ENCODE data around the gene DCC.

Gene DCC

DNA sequence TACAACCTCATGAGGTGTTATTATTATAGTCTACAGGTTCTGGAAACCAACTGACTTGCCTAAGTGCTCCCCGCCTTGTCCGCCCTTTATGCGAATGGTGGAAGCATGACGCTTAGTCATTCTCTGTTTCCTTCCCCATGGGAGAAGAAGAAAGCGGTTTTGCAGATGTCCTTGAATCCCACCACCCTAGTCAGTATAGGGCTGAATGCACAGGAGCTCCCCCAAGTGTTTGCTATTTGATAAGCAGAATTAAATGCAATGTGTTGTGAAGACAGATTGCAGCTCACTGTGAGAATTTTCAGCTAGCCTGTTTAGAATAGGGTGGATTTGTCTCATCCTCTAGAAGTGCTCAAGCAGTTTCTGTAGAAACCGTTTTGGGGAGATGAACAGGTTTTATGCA lies 652.0 kb downstream of the DCC start:
- FAIRE-seq = no peak
- DNase-seq (ENCODE audit: insufficient read length, low spot score) = no peak

DNA sequence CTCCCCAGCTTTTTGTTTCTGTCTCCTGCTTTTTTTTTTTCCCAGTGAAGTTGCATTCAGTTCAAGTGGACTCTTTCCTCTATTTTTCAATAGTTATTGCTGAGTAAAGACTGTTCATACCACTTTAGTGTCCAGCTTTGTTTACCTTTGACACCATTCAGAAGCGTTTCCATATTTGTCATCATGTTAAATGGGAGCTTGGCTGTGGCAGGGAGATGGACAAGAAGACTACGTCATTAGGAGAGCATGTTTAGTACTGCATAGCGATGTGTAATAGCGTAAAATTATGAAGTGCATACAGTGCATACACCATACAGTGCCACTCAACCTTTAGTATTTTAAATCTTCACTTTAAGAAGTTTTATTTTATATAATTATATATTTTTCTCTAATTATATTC lies 655.9 kb downstream of the DCC start:
- DNase-seq (ENCODE audit: insufficient read length, low spot score) (no peak), FAIRE-seq (no peak)

DNA sequence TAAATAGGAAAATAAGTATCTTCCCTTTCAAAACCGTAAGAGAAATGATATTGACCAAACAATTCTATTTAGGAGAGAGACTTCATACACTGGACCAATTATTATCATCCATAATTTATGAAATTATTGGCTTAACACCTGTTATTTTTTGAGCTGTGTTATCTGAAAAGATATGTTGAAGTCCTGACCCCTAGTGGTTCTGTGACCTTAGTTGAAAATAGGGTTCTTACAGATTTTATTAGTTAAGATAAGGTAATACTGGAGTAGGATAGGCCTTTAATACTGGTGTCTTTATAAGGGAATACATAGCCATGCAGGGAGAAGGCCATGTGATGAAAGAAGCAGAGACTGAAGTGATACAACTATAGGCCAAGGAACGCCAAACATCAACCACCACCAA lies 659.6 kb downstream of the DCC start:
- DNase-seq (ENCODE audit: insufficient read length, low spot score) (no peak), FAIRE-seq (no peak)

DNA sequence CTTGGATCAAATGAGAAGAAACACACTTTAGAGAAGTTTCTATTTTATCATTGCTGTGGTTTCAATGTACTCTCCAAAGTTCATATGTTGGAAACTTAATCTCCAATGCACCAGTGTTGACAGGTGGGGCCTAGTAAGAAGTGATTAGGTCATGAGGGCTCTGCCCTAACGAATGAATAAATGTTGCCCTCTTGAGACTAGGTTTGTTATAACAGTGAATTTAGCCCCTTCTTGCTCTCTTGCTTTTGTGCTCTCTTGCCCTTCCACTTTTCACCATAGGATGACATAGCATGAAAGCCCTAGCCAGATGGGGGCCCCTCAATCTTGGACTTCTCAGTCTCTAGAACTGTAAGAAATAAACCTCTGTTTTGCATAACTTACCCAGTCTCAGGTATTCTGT lies 664.8 kb downstream of the DCC start:
- FAIRE-seq = no peak

DNA sequence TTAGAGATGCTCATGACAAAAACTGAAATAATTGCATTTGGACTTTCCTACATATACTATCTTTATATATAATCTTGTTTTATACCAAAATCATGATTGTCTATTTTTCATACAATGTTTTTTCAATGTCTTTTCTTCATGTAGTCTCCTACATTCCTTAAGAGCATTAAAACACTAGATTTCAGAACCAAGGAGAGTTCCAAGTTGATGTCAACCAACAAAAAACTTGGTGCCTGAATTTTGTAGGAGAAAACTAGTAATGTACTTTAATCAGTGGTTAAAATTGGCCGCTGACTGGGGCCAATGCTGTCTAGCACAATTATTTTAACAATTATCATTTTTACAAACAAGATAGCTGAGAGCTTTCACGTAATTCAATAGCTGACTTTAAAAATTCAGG lies 678.8 kb downstream of the DCC start:
- FAIRE-seq = no peak
- no peak for DNase-seq (ENCODE audit: insufficient read length, low spot score)

More for the DNA sequence above, 664.8 kb downstream of the DCC start:
- DNase-seq (ENCODE audit: insufficient read length, low spot score) = no peak

DNA sequence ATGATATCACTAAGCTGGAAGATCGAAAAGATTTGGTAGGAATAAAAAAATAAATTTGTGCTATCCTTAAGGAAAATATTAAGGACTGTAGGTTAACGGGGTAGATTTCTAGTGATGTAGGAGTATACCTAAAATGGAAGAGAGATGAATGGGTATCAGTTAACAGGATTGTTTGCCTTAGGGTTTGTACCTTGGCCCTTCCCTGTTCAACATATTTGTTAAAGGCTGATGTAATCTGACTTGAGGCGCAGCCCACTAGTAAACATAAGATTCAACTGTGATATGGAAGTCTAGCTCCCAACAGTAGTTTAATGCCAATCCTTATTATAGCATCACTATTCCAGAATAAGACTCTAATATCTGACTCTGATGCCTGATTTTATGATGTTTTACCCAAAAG lies 685.2 kb downstream of the DCC start:
- no peak for FAIRE-seq
- DNase-seq (ENCODE audit: insufficient read length, low spot score) = no peak

DNA sequence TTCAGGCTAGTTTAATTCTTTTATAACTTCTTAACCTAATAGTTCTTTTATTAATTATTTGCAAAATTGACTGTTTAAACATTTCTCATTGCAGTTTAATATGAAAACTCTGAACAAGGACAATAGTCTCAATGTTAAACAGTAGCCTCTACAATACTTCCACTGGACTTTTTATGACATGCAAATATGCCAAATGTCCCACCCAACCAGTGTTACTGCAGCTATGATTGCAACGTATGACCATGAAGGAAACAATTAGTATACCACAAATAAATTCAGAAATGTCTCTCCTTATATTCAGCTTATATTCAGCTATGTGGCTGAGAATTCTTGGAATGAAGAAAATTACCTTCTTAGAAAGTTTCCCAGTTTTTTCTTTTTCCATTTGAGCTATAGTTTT lies 688.6 kb downstream of the DCC start:
- no peak for DNase-seq (ENCODE audit: insufficient read length, low spot score)
- no peak for FAIRE-seq

DNA sequence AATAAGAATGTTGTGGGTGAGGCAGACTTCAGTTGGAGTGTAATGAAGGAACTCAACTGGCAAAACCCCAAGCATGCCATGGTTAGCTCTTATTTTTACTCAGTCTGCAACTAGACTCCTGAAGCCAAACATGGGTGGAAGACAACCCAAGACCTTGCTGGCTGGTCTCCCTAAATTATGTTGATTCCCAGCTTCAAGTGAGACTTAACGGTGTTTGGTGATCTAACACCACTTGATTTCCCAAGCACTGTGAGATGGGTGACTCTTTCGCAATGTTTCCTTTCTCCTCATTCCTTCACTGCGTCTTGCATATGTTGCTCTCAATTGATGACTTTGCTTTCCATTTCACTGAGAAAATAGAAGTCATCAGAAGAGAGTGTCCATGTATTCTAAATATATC lies 693.1 kb downstream of the DCC start:
- FAIRE-seq (no peak), DNase-seq (ENCODE audit: insufficient read length, low spot score) (no peak)

DNA sequence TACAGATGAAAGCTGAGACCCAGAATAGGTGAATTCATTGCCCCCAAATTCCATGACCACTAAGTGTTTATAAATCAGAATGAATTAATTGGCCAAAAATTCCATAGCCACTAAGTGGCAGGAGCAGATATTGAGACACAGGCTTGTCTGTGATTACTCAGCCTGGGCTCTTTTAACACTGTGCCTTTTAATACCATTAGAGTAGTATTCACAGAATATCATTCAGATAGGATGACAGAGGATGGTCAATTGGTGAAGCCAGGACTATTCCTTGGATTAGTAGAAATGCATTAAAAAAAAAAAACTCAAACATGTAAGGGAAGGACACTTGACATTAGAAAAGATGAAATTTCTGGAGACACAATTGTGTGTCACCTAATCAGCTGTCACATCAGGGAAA lies 698.6 kb downstream of the DCC start:
- DNase-seq (ENCODE audit: insufficient read length, low spot score) = no peak
- FAIRE-seq = no peak

DNA sequence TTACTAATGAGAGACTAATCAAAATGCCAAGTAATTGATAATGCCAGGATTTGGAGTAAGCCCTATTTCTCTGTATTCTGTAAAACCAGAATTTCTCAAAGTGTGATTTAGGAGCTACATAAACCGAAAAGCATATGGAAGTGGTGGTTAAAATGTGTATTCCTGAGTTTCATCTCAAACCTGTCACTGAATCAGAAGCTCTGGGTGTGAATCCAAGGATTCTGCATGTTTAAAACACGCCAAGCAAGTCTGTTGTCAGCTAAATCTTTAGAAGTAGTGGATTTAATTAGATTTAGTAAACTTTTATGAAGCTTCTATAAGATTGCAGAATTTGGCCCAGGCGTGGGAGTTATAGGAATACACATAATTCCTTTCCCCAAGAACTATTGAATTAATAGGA lies 700.3 kb downstream of the DCC start:
- FAIRE-seq = no peak
- DNase-seq (ENCODE audit: insufficient read length, low spot score) = no peak

DNA sequence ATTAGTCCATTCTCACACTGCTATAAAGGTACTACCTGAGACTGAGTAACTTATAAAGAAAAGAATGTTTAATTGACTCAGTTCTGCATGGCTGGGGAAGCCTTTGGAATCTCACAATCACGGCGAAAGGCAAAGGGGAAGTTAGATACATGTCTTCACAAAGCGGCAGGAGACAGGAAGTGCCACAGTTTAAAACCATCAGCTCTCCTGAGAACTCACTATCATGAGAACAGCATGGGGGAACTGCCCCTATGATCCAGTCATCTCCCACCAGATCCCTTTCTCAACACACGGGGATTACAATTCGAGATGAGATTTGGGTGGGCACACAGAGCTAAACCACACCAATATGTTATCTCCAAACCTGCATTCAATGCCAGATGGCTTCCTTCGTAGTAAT lies 716.1 kb downstream of the DCC start:
- FAIRE-seq (no peak), DNase-seq (ENCODE audit: insufficient read length, low spot score) (no peak)

DNA sequence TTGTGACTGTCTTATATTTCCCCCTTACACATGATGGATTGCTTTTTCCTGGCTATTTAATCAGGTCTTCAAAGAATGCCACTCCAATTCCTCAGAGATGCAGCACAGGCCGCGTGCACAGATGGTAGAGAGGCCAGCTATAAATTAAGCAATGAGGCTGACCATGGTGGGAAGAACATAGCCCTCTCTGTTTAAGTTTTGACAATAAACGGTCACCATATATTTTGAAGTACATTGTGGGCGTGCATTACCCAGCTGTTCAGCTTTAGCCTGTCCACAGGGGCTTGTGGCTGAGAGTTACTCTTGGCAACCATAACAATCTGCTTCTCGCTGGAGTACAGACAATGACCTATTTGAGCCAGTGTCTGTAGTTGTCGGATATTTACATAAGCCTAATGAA lies 730.8 kb downstream of the DCC start:
- no peak for DNase-seq (ENCODE audit: insufficient read length, low spot score)

DNA sequence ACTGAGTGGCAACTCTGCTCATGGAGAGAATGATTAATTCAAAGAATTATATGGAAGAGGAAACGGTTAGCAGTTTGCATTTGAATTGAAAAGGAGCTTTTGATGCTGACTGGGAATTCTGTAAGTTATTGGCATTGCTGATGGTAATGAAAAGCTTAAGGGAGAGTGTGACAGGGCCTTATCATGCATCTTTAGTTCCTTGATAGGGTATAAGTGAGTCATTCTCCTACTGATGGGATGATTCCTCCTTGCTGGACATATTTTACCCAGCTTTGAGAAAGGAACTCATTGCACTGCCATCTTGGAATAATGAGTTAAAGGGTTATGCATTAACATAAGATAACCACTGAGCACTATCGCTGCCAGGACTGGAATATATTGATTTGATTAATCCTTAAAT lies 740.7 kb downstream of the DCC start:
- DNase-seq (ENCODE audit: insufficient read length, low spot score) = no peak
- FAIRE-seq = no peak

More for the DNA sequence above, 730.8 kb downstream of the DCC start:
- FAIRE-seq = no peak

DNA sequence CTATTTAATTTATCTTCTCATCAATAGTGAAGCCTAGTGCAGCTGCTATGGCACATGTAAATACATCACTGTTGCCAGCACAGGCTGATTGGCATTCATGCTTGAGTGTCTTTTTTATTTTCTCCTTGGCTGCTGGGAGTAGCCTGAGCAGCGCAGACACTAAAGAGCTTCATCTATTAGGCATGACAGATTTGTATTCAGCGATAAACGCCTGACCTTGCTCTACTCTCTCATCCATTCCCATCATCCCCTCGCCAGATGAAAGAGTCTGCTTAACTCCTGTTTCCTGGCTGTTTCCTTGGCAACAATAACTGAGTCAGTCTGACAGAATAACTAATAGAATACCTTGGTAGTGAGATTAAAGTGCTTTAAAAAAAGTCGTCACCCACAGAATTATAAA lies 753.6 kb downstream of the DCC start:
- DNase-seq (ENCODE audit: insufficient read length, low spot score) (no peak), FAIRE-seq (no peak)

DNA sequence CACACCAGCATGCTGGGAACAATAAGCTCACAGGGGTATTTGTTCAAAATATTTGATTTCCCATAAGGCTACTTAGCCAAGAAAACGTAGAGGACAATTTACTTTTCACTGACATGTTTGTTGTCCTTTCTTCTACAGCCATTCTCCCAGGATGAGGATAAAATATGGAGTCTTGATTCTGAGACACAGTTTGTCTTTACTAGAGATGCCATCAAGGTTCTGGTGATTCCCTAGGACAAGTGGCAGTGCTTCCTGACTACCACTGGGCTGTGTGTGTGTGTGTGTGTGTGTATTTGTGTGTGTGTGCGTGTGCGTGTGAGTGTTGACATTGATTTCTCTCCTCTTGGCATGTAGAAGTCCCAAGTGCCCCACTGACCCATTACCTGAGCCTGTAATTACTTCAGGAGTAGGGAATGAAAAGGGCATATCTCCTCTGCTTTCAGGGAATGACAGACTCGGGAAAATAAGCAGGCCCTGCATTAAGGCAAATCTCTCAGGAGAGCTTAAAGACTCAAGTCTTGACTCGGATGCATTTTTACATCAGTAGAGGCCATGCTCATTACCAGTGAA lies 761.6 kb downstream of the DCC start:
- no peak for FAIRE-seq
- no peak for DNase-seq (ENCODE audit: insufficient read length, low spot score)

DNA sequence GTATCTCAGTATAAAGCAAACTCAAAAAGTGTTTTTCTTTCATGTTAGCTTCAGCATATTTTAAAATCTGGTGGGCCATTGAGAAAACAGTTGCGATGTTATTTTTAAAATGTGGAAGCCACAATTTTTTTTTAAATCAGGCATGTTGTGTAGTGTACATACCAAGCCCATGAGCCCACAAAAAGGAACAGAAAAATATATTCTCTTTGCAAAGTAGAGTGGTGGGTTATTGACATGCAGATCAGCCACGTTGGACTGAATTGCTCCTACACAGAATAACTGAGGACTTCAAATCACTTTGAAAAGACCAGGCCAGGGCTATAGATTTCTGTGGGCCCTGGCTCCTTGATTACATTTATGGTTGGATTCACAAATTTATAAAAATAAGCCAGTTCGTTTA lies 774.4 kb downstream of the DCC start:
- FAIRE-seq (no peak), DNase-seq (ENCODE audit: insufficient read length, low spot score) (no peak)

DNA sequence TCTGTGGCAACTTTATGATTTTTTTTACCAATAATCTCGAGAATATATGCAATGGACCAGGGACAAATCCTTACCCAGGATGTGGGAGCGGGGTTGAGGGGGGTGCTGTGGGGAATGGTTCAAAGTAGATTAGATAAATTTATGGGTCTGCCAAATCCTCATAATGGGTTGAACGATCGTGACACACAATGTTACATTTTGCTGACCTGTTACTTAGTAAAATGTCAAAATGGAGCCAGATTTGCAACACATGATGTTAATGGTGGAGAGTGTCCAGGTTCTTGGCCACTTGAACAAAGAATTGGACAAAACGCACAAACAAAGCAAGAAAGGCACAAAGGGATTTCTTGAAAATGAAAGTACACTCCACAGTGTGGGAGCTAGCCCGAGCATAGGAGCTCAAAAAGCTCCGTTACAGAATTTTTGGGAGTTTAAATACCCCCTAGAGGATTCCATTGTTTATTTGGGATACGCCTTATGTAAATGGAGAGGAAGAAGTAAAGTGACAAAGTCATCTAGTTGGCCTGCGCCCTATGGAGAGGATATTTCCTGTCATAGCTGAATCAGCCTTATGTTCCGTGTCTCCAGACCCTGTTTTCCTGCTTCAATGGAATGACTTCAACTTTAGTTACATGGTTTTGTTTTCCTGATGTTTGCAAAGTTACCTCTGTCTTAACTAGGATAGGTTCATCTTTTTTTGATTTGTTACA lies 776.0 kb downstream of the DCC start:
- FAIRE-seq (no peak), DNase-seq (ENCODE audit: insufficient read length, low spot score) (no peak)

DNA sequence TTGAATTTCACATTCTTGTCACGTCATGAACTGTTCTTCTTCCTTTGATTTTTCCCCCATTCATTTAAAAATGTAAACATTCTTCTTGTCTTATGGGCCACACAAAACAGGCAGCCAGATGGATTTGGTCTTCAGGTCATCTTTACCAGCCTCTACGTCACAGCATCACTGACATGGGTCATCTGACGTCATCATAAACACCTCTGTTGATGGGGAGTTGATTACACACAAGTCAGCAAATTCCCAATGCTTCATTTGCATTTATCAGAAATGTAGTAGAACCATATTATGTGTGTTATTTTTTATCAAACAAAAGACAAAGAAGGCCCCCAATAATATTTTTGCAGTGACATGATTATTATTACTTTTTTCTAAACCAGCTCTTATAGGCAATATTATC lies 777.9 kb downstream of the DCC start:
- DNase-seq (ENCODE audit: insufficient read length, low spot score) (no peak), FAIRE-seq (no peak)

DNA sequence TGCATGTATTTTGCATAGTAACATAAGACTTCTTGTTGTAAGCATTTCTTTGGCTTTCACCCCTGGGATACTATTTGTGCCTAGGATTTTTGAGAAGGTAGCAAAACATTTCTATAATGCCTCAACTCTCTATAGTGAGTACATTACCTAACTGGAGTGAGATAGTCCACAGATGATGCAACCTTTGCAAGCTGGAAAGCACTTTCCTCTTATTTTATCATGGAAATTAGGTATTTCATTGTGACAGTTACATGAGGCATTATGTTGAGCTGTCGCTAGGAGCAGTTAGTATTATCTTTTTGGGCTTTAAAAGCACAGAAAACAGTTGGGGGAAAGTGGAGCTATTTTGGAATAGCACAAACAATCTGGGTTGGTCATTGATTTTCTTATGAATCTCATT lies 786.2 kb downstream of the DCC start:
- DNase-seq (ENCODE audit: insufficient read length, low spot score) (no peak), FAIRE-seq (no peak)

DNA sequence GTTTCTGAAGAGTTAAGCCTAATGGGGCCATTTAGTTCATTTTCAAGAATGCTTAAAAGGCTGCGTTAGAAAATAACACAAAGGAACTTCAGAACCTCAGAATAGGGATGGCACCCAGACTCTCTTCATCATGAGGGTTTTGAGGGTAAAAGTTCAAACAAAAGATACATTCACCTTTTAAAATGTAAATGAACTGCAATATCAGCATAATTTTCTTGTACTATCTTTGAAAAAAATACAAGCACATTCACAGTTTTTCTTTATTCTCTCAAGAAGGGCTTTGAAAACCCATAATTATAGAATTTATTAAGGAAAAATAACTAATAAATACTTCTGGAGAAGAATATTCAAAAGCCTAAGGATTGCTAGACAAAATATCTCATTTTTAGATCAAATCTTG lies 791.0 kb downstream of the DCC start:
- FAIRE-seq = no peak
- DNase-seq (ENCODE audit: insufficient read length, low spot score) = no peak

DNA sequence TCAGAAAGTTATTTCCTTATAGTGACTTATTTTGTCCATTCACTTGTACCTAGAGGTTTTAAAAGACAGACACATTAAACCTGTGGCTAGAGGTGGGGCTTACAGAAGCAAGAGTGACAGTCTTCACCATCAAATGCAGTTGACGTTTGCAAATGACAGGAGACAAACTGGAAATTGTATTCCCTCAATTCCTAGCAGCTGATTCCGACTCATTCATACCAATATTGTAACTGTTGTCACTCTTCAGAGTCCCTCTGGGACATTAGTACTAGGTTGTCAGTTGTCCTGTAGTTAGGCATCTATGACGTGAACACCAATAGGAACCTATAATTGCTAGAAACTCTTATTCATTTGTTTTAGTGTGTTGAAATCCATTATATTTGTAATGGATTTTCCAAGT lies 794.7 kb downstream of the DCC start:
- FAIRE-seq (no peak), DNase-seq (ENCODE audit: insufficient read length, low spot score) (no peak)

DNA sequence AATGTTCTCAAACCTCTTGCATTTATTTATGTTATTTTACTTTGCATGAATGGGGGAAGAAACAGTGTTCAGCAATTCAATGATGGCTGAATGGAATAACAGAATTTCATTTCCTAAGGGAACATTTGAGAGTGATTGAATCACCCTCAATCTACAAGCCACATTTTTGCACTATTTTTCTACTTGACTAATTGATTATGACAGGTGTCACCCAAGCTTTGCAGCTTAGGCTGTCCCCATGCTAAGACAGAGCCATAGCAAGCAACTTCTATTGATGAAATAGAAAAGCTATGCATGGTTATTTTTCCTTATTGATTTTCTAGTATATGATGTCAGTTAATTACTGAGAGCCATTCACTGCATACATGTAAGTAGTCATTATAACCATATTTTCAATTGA lies 795.7 kb downstream of the DCC start:
- DNase-seq (ENCODE audit: insufficient read length, low spot score) (no peak), FAIRE-seq (no peak)
